Measurements from ENCODE around the gene CYP24A1. TPM values are rescaled to one million over a fixed set of nuclear protein-coding genes. Genes with fewer than 3 reads are reported as not detected.
A peak's percentile ranks its signal among the peaks of the same experiment; 100 is the strongest.

CYP24A1 gene
- total and polyA plus RNA-seq, 2 of the 13 experiments (the other 11 are each of a cell fraction or from before 2014, with no cell fraction given): 9.4 to 32.7 TPM

DNA sequence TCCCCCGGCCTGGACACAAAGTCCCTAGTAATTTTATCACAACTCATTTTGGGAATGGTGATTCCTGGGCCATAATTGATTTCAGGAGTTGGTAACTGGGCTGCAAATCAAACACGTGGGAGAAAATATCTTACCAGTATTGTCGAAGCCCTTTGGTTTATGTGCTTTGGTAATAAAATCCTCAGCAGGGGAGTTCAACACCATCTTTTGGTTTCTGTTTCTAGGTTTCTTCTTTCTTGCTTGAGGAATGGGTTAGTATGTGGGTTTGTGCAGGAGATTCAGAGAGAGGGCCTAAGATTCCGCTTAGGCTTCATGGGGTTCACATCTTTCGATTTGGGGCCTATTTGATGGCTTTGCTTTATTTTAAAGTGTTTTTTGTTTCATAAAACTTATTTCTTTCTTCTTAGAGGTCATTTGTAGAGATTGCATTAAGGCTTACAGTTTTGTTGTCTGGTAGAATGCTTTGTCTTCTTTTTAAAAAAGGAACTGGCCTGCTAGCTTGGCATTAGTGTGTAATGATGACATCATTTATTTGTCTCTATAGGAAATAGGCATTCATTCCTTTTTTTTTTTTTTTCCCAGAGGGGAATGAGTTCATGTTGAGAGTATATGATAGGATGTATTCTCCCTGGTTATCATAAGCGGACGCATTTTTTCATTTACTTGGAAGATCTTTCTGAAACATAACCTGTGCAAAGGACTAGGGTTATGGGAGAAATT, 45.8 kb downstream of the CYP24A1 start:
- Histone ChIP-seq H3K36me3 (replicated peaks in 1 of 2; ENCODE audit: control insufficient read depth in 1 of 2, insufficient read depth in 2 of 2, low read length in 2 of 2) (no peaks in the 10 kb centered on the region), H4K20me1 (ENCODE audit: insufficient read depth, low read length) (no peaks in the 10 kb centered on the region), H3K4me2 (ENCODE audit: low read depth, low read length) (no peak overlapping the region), H3K27ac (ENCODE audit: extremely low read length, insufficient read depth, low read length) (peak overlapping the region; percentile 24), H3K4me3 (replicated peaks in 1 of 3; ENCODE audit: insufficient read depth in 1 of 3, low read depth in 2 of 3, low read length in 3 of 3) (no peak overlapping the region), H3K27me3 (ENCODE audit: control insufficient read depth in 1 of 2, insufficient read depth in 2 of 2, low read length in 2 of 2) (no peaks in the 10 kb centered on the region), H3K9me3 (ENCODE audit: low read length) (no peaks in the 10 kb centered on the region), H3K79me2 (ENCODE audit: insufficient read depth, low read length) (no peaks in the 10 kb centered on the region), H3K9ac (ENCODE audit: insufficient read depth, low read depth, low read length) (no peak overlapping the region), H3K4me1 (ENCODE audit: insufficient read depth, low read length) (peaks cover 65% of the 10 kb centered on the region), H2AFZ (ENCODE audit: low read length) (no peak overlapping the region)
- no peak for FAIRE-seq
- intact Hi-C loops (cut with micrococcal nuclease; ENCODE audit: unreplicated experiment) (no loop called here), in situ Hi-C loops (cut with HindIII; ENCODE audit: extremely low pct_ligation_motif_present, low pct_unique_long_range_greater_than_20kb) (no loop called here)
- ATAC-seq: no peak
- DNase-seq (ENCODE audit: low spot score): no peak
- ChIA-PET CTCF (ENCODE audit: low intra/inter-chr PET ratio, low total read pairs) (no interaction called here), POLR2A (interaction anchor here (0.7 to 1.4 kb wide), 4 partner anchors 17 to 24 kb away, joined by 3 to 8 read pairs (median 6); no protein-coding TSS in a partner anchor)
- BruUV-seq (replicated peaks): no TSS peak
- WGBS (ENCODE audit: low lambda C conversion rate): 95% methylated on average over 7 of the region's 7 CpGs
- TF ChIP-seq ATAD3A (CRISPR knock-in tag; IDR thresholded peaks at IDR 0.05) (no peak), CREB1 (IDR thresholded peaks at IDR 0.05) (0 out of 2 replicates have a peak, but pooled peaks have one; percentile 53), CREB1 (CRISPR knock-in tag; IDR thresholded peaks at IDR 0.05) (no peak), ZNF12 (CRISPR knock-in tag; IDR thresholded peaks at IDR 0.05) (0 out of 2 replicates have a peak, but pooled peaks have one; percentile 12), ATF7 (IDR thresholded peaks at IDR 0.05) (peak; percentile 99), ATF7 (CRISPR knock-in tag; IDR thresholded peaks at IDR 0.05) (no peak)

DNA sequence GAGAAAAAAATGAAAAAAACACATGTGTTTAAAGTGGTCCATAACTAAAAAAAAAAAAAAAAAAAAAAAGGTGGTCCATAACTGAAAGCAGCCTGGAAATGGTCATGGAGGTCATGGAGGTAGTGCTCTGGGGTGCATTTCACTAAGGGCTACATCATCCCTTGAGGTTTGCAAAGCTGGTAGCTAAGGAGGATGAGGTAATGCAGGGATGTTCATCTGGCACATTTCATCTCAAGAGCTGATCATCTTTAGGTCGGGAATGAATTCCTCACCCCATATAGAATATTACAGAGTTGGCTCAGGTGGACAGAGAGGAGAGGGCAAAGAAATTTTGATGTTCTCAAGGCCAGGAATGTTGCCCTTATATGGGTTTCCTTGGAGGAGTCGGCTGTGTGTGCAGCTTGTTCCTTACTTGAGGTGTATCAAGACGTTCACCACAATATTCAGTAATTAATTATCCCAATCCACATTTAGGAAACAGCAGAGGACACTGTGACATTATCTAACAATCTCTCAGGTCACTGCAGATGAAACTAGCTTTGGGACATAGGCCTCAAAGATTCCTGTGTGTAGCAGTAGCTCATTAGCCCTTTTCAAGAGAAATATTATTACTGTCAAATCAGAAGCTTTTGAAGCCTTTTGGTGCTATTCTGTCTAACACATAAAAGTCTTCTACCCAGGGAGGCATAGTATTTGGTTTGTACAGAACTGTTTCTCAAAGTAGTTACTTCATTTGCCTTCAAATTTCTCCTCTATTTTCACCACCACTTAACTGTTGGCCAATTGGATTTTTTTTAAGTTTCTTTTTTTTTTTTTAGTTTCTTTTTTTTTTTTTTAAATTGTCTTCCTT, 46.8 kb downstream of the CYP24A1 start:
- in situ Hi-C loops (cut with HindIII; ENCODE audit: extremely low pct_ligation_motif_present, low pct_unique_long_range_greater_than_20kb) (no loop called here), intact Hi-C loops (cut with micrococcal nuclease; ENCODE audit: unreplicated experiment) (no loop called here)
- Histone ChIP-seq H3K9me3 (ENCODE audit: low read length) (no peaks in the 10 kb centered on the region), H3K27ac (ENCODE audit: extremely low read length, insufficient read depth, low read length) (no peak overlapping the region), H4K20me1 (ENCODE audit: insufficient read depth, low read length) (no peaks in the 10 kb centered on the region), H3K79me2 (ENCODE audit: insufficient read depth, low read length) (no peaks in the 10 kb centered on the region), H3K36me3 (replicated peaks in 1 of 2; ENCODE audit: control insufficient read depth in 1 of 2, insufficient read depth in 2 of 2, low read length in 2 of 2) (no peaks in the 10 kb centered on the region), H3K4me3 (replicated peaks in 1 of 3; ENCODE audit: insufficient read depth in 1 of 3, low read depth in 2 of 3, low read length in 3 of 3) (no peak overlapping the region), H3K9ac (ENCODE audit: insufficient read depth, low read depth, low read length) (no peak overlapping the region), H3K27me3 (ENCODE audit: control insufficient read depth in 1 of 2, insufficient read depth in 2 of 2, low read length in 2 of 2) (no peaks in the 10 kb centered on the region), H3K4me1 (ENCODE audit: insufficient read depth, low read length) (peaks cover 65% of the 10 kb centered on the region), H3K4me2 (ENCODE audit: low read depth, low read length) (no peak overlapping the region), H2AFZ (ENCODE audit: low read length) (no peak overlapping the region)
- WGBS (ENCODE audit: low lambda C conversion rate): 92% methylated on average over 3 of the region's 3 CpGs
- no peak for FAIRE-seq
- POLR2A ChIA-PET: interaction anchor here (0.7 to 1.4 kb wide), 3 partner anchors 16 to 23 kb away, joined by 3 to 8 read pairs (median 8); no protein-coding TSS in a partner anchor
- no peak for ATAC-seq
- DNase-seq (ENCODE audit: low spot score): no peak
- no TSS peak for BruUV-seq (replicated peaks)
- TF ChIP-seq ATF7 (IDR thresholded peaks at IDR 0.05): peak; percentile 51; the same call in 1 of the 2 replicates
- no peak for TF ChIP-seq ATF7 (CRISPR knock-in tag; IDR thresholded peaks at IDR 0.05)
- TF ChIP-seq, protein P1, sequence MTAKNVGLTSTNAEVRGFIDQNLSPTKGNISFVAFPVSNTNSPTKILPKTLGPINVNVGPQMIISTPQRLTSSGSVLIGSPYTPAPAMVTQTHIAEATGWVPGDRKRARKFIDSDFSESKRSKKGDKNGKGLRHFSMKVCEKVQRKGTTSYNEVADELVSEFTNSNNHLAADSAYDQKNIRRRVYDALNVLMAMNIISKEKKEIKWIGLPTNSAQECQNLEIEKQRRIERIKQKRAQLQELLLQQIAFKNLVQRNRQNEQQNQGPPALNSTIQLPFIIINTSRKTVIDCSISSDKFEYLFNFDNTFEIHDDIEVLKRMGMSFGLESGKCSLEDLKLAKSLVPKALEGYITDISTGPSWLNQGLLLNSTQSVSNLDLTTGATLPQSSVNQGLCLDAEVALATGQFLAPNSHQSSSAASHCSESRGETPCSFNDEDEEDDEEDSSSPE (CRISPR knock-in tag; IDR thresholded peaks at IDR 0.05): no peak
- TF ChIP-seq, protein P2, sequence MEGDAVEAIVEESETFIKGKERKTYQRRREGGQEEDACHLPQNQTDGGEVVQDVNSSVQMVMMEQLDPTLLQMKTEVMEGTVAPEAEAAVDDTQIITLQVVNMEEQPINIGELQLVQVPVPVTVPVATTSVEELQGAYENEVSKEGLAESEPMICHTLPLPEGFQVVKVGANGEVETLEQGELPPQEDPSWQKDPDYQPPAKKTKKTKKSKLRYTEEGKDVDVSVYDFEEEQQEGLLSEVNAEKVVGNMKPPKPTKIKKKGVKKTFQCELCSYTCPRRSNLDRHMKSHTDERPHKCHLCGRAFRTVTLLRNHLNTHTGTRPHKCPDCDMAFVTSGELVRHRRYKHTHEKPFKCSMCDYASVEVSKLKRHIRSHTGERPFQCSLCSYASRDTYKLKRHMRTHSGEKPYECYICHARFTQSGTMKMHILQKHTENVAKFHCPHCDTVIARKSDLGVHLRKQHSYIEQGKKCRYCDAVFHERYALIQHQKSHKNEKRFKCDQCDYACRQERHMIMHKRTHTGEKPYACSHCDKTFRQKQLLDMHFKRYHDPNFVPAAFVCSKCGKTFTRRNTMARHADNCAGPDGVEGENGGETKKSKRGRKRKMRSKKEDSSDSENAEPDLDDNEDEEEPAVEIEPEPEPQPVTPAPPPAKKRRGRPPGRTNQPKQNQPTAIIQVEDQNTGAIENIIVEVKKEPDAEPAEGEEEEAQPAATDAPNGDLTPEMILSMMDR (CRISPR knock-in tag; IDR thresholded peaks at IDR 0.05): peak; percentile 26; the same call in 1 of the 2 replicates
- no peak for TF ChIP-seq SP5 (CRISPR knock-in tag; IDR thresholded peaks at IDR 0.05; ENCODE audit: borderline replicate concordance, low read depth)
- peak; percentile 36 for TF ChIP-seq STAG1 (CRISPR knock-in tag; IDR thresholded peaks at IDR 0.05)
- CTCF ChIA-PET (ENCODE audit: low intra/inter-chr PET ratio, low total read pairs): no interaction called here
